ENCODE results near the gene SH3GL1.

DNA sequence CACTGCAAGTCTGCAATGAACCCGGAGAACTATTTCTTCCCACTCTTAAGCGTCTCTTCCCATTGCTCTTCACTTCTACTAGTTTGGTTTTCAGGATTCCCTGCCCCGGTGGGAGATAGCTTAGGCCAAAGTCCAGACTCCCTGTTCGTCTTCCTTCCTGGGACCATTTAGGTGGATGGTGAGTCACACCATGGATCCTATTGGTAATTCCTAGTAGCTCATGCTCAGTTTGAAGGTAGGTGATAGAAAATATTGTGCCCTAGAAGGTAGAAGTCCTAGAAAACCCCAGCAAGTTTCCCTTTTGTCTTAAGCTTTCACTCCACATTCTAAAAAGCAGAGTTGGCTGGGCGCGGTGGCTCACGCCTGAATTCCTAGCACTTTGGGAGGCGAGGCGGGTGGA is 15.9 kb upstream of the SH3GL1 start:
- TF ChIP-seq SUZ12 (IDR thresholded peaks at IDR 0.05; ENCODE audit: extremely low read depth, insufficient read depth, insufficient read length) (no peak), ZNF274 (IDR thresholded peaks at IDR 0.05; ENCODE audit: low read depth, low read length) (no peak)
